ENCODE measurements around the gene PGAM2. TPM values are rescaled to one million over a fixed set of nuclear protein-coding genes. Genes with fewer than 3 reads are reported as not detected.

PGAM2 gene
- total RNA-seq, 1 experiment from 2014 or later = 9.7 TPM

GRCh38 chr7:44112997-44113763 is 47.8 kb upstream of the PGAM2 start:
- Histone ChIP-seq H3K27ac (no peak overlapping the region), H3K9me2 (ENCODE audit: insufficient read depth) (no peaks in the 10 kb centered on the region), H3K9me3 (ENCODE audit: insufficient read depth, low read depth) (no peaks in the 10 kb centered on the region), H3K4me2 (no peak overlapping the region), H3K4me3 (no peak overlapping the region), H3K79me2 (ENCODE audit: low read depth) (no peaks in the 10 kb centered on the region), H2AFZ (no peak overlapping the region), H4K20me1 (ENCODE audit: insufficient read depth) (no peaks in the 10 kb centered on the region; the same call in 1 of the 2 replicates), H3K36me3 (ENCODE audit: low read depth) (peaks cover 13% of the 10 kb centered on the region; the same call in 1 of the 2 replicates), H3K27me3 (ENCODE audit: insufficient read depth, low read depth) (no peaks in the 10 kb centered on the region), H3K4me1 (replicated peaks; ENCODE audit: insufficient read depth) (no peaks in the 10 kb centered on the region), H3F3A (ENCODE audit: insufficient read depth, low read depth) (peaks cover 10% of the 10 kb centered on the region; the same call in 1 of the 2 replicates)
- POLR2A ChIA-PET (ENCODE audit: unreplicated experiment) = no interaction called here
- CTCF ChIA-PET = no interaction called here
- BruUV-seq (replicated peaks) = no TSS peak
- no peak for DNase-seq
- TF ChIP-seq CTCF (conservative IDR thresholded peaks at IDR 0.05) (no peak), EZH2 (IDR thresholded peaks at IDR 0.05; ENCODE audit: low read depth) (no peak)
- intact Hi-C loops (cut with micrococcal nuclease; ENCODE audit: unreplicated experiment) = no loop called here

GRCh38 chr7:44112231-44112996 is 47.0 kb upstream of the PGAM2 start:
- Histone ChIP-seq H3K9me2 (ENCODE audit: insufficient read depth) (no peaks in the 10 kb centered on the region), H3K4me3 (no peak overlapping the region), H3K4me2 (no peak overlapping the region), H3K27me3 (ENCODE audit: insufficient read depth, low read depth) (no peaks in the 10 kb centered on the region), H2AFZ (no peak overlapping the region), H3K36me3 (ENCODE audit: low read depth) (peaks cover 6% of the 10 kb centered on the region; the same call in 1 of the 2 replicates), H3K27ac (no peak overlapping the region), H3F3A (ENCODE audit: insufficient read depth, low read depth) (peaks cover 10% of the 10 kb centered on the region; the same call in 1 of the 2 replicates), H4K20me1 (ENCODE audit: insufficient read depth) (no peaks in the 10 kb centered on the region), H3K79me2 (ENCODE audit: low read depth) (no peaks in the 10 kb centered on the region), H3K4me1 (replicated peaks; ENCODE audit: insufficient read depth) (no peaks in the 10 kb centered on the region), H3K9me3 (ENCODE audit: insufficient read depth, low read depth) (no peaks in the 10 kb centered on the region)
- BruUV-seq (replicated peaks) = no TSS peak
- ChIA-PET CTCF (no interaction called here), POLR2A (ENCODE audit: unreplicated experiment) (no interaction called here)
- intact Hi-C loops (cut with micrococcal nuclease; ENCODE audit: unreplicated experiment) = no loop called here
- TF ChIP-seq EZH2 (IDR thresholded peaks at IDR 0.05; ENCODE audit: low read depth) (no peak), CTCF (conservative IDR thresholded peaks at IDR 0.05) (no peak)
- DNase-seq = no peak

- no peaks in the 10 kb centered on the region for H3K4me1 ChIP-seq (replicated peaks; ENCODE audit: insufficient read depth)
- H3K4me2 ChIP-seq = no peak overlapping the region
- H3K9me3 ChIP-seq (ENCODE audit: insufficient read depth, low read depth) = no peaks in the 10 kb centered on the region
- TF ChIP-seq EZH2 (IDR thresholded peaks at IDR 0.05; ENCODE audit: low read depth) = no peak
- no peak for TF ChIP-seq CTCF (conservative IDR thresholded peaks at IDR 0.05)
- BruUV-seq (replicated peaks) = no TSS peak
- H3K27me3 ChIP-seq (ENCODE audit: insufficient read depth, low read depth) = no peaks in the 10 kb centered on the region
- peaks cover 10% of the 10 kb centered on the region; the same call in 1 of the 2 replicates for H3F3A ChIP-seq (ENCODE audit: insufficient read depth, low read depth)
- no peak for DNase-seq
- POLR2A ChIA-PET (ENCODE audit: unreplicated experiment) = no interaction called here
- H3K36me3 ChIP-seq (ENCODE audit: low read depth) = peaks cover 6% of the 10 kb centered on the region; the same call in 1 of the 2 replicates
- no peak overlapping the region for H3K27ac ChIP-seq
- no peaks in the 10 kb centered on the region for H3K79me2 ChIP-seq (ENCODE audit: low read depth)
- no peaks in the 10 kb centered on the region for H3K9me2 ChIP-seq (ENCODE audit: insufficient read depth)
- no peak overlapping the region for H2AFZ ChIP-seq
- CTCF ChIA-PET = no interaction called here
- intact Hi-C loops (cut with micrococcal nuclease; ENCODE audit: unreplicated experiment) = no loop called here
- no peak overlapping the region for H3K4me3 ChIP-seq
- H4K20me1 ChIP-seq (ENCODE audit: insufficient read depth) = no peaks in the 10 kb centered on the region
These were observed 46.4 kb upstream of the PGAM2 start for GRCh38 chr7:44111761-44112160.
